HepG2 (cell line): ENCODE results near the gene DCAF16. TPM values are rescaled to one million over a fixed set of nuclear protein-coding genes. Genes with fewer than 3 reads are reported as not detected.

Experiments
- ATAC-seq: fragments of 200-7000 bp; cut with Tn5 transposase; 3 replicates; pipeline ENCODE4 v1.9.1; 2020; ENCODE audit warnings: mild to moderate bottlenecking, moderate library complexity
- Bru-seq: library from RNA; stranded (reverse); fragments of 400-500 nt; gene quantifications from one replicate; lab custom pipeline; 2021; lab: Mats Ljungman, UMichigan
- BruChase-seq, 2 experiments: library from RNA; stranded (reverse); fragments of 400-500 nt; gene quantifications; one replicate each; lab custom pipeline; 2021; lab: Mats Ljungman, UMichigan
- BruUV-seq: library from RNA; stranded (reverse); fragments of 400-500 nt; replicated peaks from 2 replicates; lab custom pipeline; 2021; lab: Mats Ljungman, UMichigan
- CTCF ChIA-PET: fragments of 300-600 bp; formaldehyde crosslinking; extraction: SDS; loops from one replicate; lab custom pipeline; 2021; ENCODE audit warnings: low total read pairs, inconsistent platforms, low intra/inter-chr PET ratio; lab: Yijun Ruan, JAX
- POLR2A ChIA-PET: fragments of 350-600 bp; sonication (Branson Sonifier 250); formaldehyde crosslinking; loops from one replicate; lab custom pipeline; 2020; ENCODE audit warnings: antibody characterized with exemption, inconsistent platforms; lab: Yijun Ruan, JAX
- DNase-seq: peaks from one replicate; pipeline ENCODE4 v3.0.0-alpha.2; 2015; ENCODE audit warnings: low spot score
- FAIRE-seq: peaks from 3 replicates; lab custom pipeline; 2011; peaks lifted over from hg19 to GRCh38; lab: Jason Lieb, UNC
- H2AFZ ChIP-seq: one replicate; pipeline ENCODE4 v1.6.1; 2011; ENCODE audit warnings: low read length, inconsistent platforms
- H3K27ac ChIP-seq: fragments of 300-600 bp; 3 replicates; pipeline ENCODE4 v1.8.0; 2011; ENCODE audit warnings: mixed run types, mild to moderate bottlenecking, mixed read lengths, low read length, inconsistent platforms; ENCODE audit not compliant: insufficient read depth; ENCODE audit errors: extremely low read length
- H3K27me3 ChIP-seq, 2 experiments: fragments of 200-600 bp in 1 of 2; 2 replicates in 1 of 2; 3 replicates in 1 of 2; pipeline versions ENCODE4 v1.6.0 to v1.8.0; 2011; ENCODE audit warnings: low read length in 2 of 2, mild to moderate bottlenecking in 2 of 2, moderate library complexity in 2 of 2, inconsistent platforms in 1 of 2; ENCODE audit not compliant: insufficient read depth in 2 of 2, control insufficient read depth in 1 of 2
- H3K36me3 ChIP-seq, 2 experiments: fragments of 200-600 bp in 1 of 2; replicated peaks in 1 of 2; 2 replicates in 1 of 2; 3 replicates in 1 of 2; pipeline versions ENCODE4 v1.5.1 to v1.8.0; 2011; ENCODE audit warnings: low read length in 2 of 2, inconsistent platforms in 1 of 2; ENCODE audit not compliant: insufficient read depth in 2 of 2, control insufficient read depth in 1 of 2
- H3K4me1 ChIP-seq: 2 replicates; pipeline ENCODE4 v1.5.1; 2012; ENCODE audit warnings: low read length, inconsistent platforms; ENCODE audit not compliant: insufficient read depth
- H3K4me2 ChIP-seq: 2 replicates; pipeline ENCODE4 v1.6.0; 2011; ENCODE audit warnings: low read depth, low read length, inconsistent platforms
- H3K4me3 ChIP-seq, 3 experiments: fragments of 200-600 bp in 1 of 3; sonication (generic), shearing (Covaris generic) in 1 of 3; replicated peaks in 1 of 3; 2 replicates each; pipeline ENCODE4 v1.5.1; 2011 to 2016; ENCODE audit warnings: low read length in 3 of 3, inconsistent platforms in 2 of 3, low read depth in 2 of 3, mild to moderate bottlenecking in 2 of 3, control low read depth in 1 of 3, mixed read lengths in 1 of 3; ENCODE audit not compliant: insufficient read depth in 1 of 3
- H3K79me2 ChIP-seq: one replicate; pipeline ENCODE4 v1.6.1; 2011; ENCODE audit warnings: low read length, inconsistent platforms; ENCODE audit not compliant: insufficient read depth
- H3K9ac ChIP-seq: 2 replicates; pipeline ENCODE4 v1.6.0; 2011; ENCODE audit warnings: mild to moderate bottlenecking, low read depth, low read length, inconsistent platforms; ENCODE audit not compliant: insufficient read depth
- H3K9me3 ChIP-seq: 2 replicates; pipeline ENCODE4 v1.5.1; 2012; ENCODE audit warnings: mild to moderate bottlenecking, low read length
- H4K20me1 ChIP-seq: 2 replicates; pipeline ENCODE4 v1.6.0; 2011; ENCODE audit warnings: inconsistent platforms, mild to moderate bottlenecking, low read length, moderate library complexity; ENCODE audit not compliant: insufficient read depth
- ATM ChIP-seq: fragments of 450-650 bp; IDR thresholded peaks from 2 replicates; pipeline ENCODE4 v1.7.1; 2017; ENCODE audit warnings: mild to moderate bottlenecking, borderline replicate concordance
- BRD4 ChIP-seq: sonication (generic); formaldehyde crosslinking; IDR thresholded peaks from 2 replicates; pipeline ENCODE4 v1.4.0; 2020; ENCODE audit warnings: missing genetic modification reagents
- FOXA3 ChIP-seq: IDR thresholded peaks from 2 replicates; pipeline ENCODE4 v1.6.1; 2016; ENCODE audit warnings: missing genetic modification reagents, missing compliant biosample characterization
- HDAC6 ChIP-seq: fragments of 200-600 bp; sonication (generic); IDR thresholded peaks from 2 replicates; pipeline ENCODE4 v1.7.0; 2017; ENCODE audit warnings: mild to moderate bottlenecking, antibody characterized with exemption, low read length, low read depth
- KDM4B ChIP-seq: sonication (generic); formaldehyde crosslinking; IDR thresholded peaks from 2 replicates; pipeline ENCODE4 v1.4.0; 2020; ENCODE audit warnings: missing genetic modification reagents
- KLF6 ChIP-seq: IDR thresholded peaks from 2 replicates; pipeline ENCODE4 v1.8.0; 2016; ENCODE audit warnings: missing biosample characterization, missing genetic modification reagents
- KLF9 ChIP-seq: IDR thresholded peaks from 2 replicates; pipeline ENCODE4 v1.6.1; 2016; ENCODE audit warnings: low read depth
- LBX2 ChIP-seq: sonication (generic); formaldehyde crosslinking; IDR thresholded peaks from 2 replicates; pipeline ENCODE4 v1.5.0; 2020; ENCODE audit warnings: missing genetic modification reagents, mild to moderate bottlenecking, borderline replicate concordance
- NR2F6 ChIP-seq, 2 experiments: IDR thresholded peaks; 2 replicates each; pipeline ENCODE4 v1.6.1; 2016; ENCODE audit warnings: antibody characterized with exemption in 1 of 2, mild to moderate bottlenecking in 1 of 2
- PHF5A ChIP-seq: IDR thresholded peaks from one replicate; pipeline ENCODE4 v1.6.1; 2018; ENCODE audit warnings: low read depth, missing genetic modification reagents; ENCODE audit not compliant: unreplicated experiment
- ZFY ChIP-seq: sonication (generic); formaldehyde crosslinking; IDR thresholded peaks from 2 replicates; pipeline ENCODE4 v1.4.0; 2020; ENCODE audit warnings: missing genetic modification reagents
- ZMYM4 ChIP-seq: sonication (generic); formaldehyde crosslinking; IDR thresholded peaks from 2 replicates; pipeline ENCODE4 v1.8.1; 2023; ENCODE audit warnings: mild to moderate bottlenecking, missing genetic modification reagents
- ZNF329 ChIP-seq: sonication (generic); formaldehyde crosslinking; IDR thresholded peaks from 2 replicates; pipeline ENCODE4 v1.9.0; 2021; ENCODE audit warnings: low read depth, mild to moderate bottlenecking, missing genetic modification reagents
- ZNF430 ChIP-seq: sonication (generic); formaldehyde crosslinking; IDR thresholded peaks from 2 replicates; pipeline ENCODE4 v1.9.0; 2021; ENCODE audit warnings: mild to moderate bottlenecking, missing genetic modification reagents
- ZNF776 ChIP-seq: sonication (generic); formaldehyde crosslinking; IDR thresholded peaks from 2 replicates; pipeline ENCODE4 v1.4.0; 2020; ENCODE audit warnings: mild to moderate bottlenecking, missing genetic modification reagents
- ZNF788 ChIP-seq: sonication (generic); formaldehyde crosslinking; IDR thresholded peaks from 2 replicates; pipeline ENCODE4 v1.5.0; 2020; ENCODE audit warnings: mild to moderate bottlenecking, missing genetic modification reagents, borderline replicate concordance
- WGBS: methylation state at CpG from one replicate; pipeline ENCODE4 v1.1.6; 2017; ENCODE audit warnings: low lambda C conversion rate; 5-methylcytosine and 5-hydroxymethylcytosine counted together
- in situ Hi-C: cut with HindIII; loops from 2 replicates; pipeline ENCODE4 v1.10.0; 2017; ENCODE audit warnings: low pct_unique_long_range_greater_than_20kb; ENCODE audit not compliant: extremely low pct_ligation_motif_present
- intact Hi-C: fragments of 100-400 bp; cut with micrococcal nuclease; formaldehyde crosslinking; loops from one replicate; pipeline ENCODE4 v1.10.0; 2022; ENCODE audit not compliant: unreplicated experiment
- long read RNA-seq, 2 experiments: library from RNA in 1 of 2; library from polyadenylated mRNA in 1 of 2; stranded (forward) in 1 of 2; unstranded in 1 of 2; transcript quantifications; one replicate each; pipeline ENCODE4 v2.0.0, GENCODE V29; 2019 to 2022
- polyA minus RNA-seq, 3 experiments: library from RNA; depleted of rRNA, polyadenylated mRNA; stranded (reverse); fragments of >200 nt; gene quantifications; 2 replicates each; pipeline ENCODE4 v1.2.3, GENCODE V29; 2011; ENCODE audit warnings: low replicate concordance in 1 of 3
- polyA plus RNA-seq, 8 experiments: library from polyadenylated mRNA; depleted of rRNA in 3 of 8; stranded (reverse) in 7 of 8; unstranded in 1 of 8; fragments of >200 nt; fragmentation: Illumina TruSeq in 4 of 8; extraction: Trizol in 4 of 8; gene quantifications; 2 replicates each; pipeline versions ENCODE4 v1.2.1 to v1.2.3, GENCODE V29; 2011 to 2016; ENCODE audit warnings: low read depth in 4 of 8, missing spikeins in 1 of 8, mixed read lengths in 1 of 8; ENCODE audit not compliant: insufficient read depth in 1 of 8
- total RNA-seq, 5 experiments: library from RNA; depleted of rRNA; stranded (reverse); fragments of >200 nt; fragmentation: Illumina TruSeq; extraction: Trizol; gene quantifications; 2 replicates each; pipeline ENCODE4 v1.2.3, GENCODE V29; 2016; ENCODE audit warnings: low read depth in 1 of 5
- TF ChIP-seq, protein P1 (sequence below): sonication (generic); formaldehyde crosslinking; IDR thresholded peaks from 2 replicates; pipeline ENCODE4 v1.4.0; 2020; ENCODE audit warnings: mild to moderate bottlenecking, missing genetic modification reagents

DCAF16 gene
- total RNA-seq (2016; rRNA removed; fragmentation: Illumina TruSeq; extraction: Trizol) (41.9 and 46.1 TPM in 2 replicates), polyA plus RNA-seq (2011; rRNA removed) (34.1 and 37.5 TPM in 2 replicates), polyA minus RNA-seq (2011; rRNA and poly(A)+ RNA removed; ENCODE audit: low replicate concordance) (21.4 and 27.9 TPM in 2 replicates), Bru-seq, nascent RNA (percentile 97 among the genes with signal in this experiment), BruChase-seq, experiment 1, labeled RNA remaining after a 6-hour chase (percentile 97 among the genes with signal in this experiment), BruChase-seq, experiment 2, labeled RNA remaining after a 2-hour chase (percentile 98 among the genes with signal in this experiment)
- total RNA-seq (2016; cell fraction: cytosol; rRNA removed; fragmentation: Illumina TruSeq; extraction: Trizol; ENCODE audit: low read depth) = 6.3 and 8.7 TPM in 2 replicates
- total RNA-seq (2016; cell fraction: insoluble cytoplasmic fraction; rRNA removed; fragmentation: Illumina TruSeq; extraction: Trizol) = 39.7 and 43.1 TPM in 2 replicates
- total RNA-seq (2016; cell fraction: membrane; rRNA removed; fragmentation: Illumina TruSeq; extraction: Trizol) = 20.5 and 24.7 TPM in 2 replicates
- 46.6 and 56.2 TPM in 2 replicates for total RNA-seq (2016; cell fraction: nucleus; rRNA removed; fragmentation: Illumina TruSeq; extraction: Trizol)
- polyA plus RNA-seq (2011; cell fraction: cytosol; rRNA removed) = 18.9 and 23.2 TPM in 2 replicates
- 33.7 and 34.5 TPM in 2 replicates for polyA plus RNA-seq (2011; cell fraction: nucleus; rRNA removed)
- polyA plus RNA-seq (2012) = 22.8 and 28.5 TPM in 2 replicates
- polyA plus RNA-seq (2016; cell fraction: cytosol; fragmentation: Illumina TruSeq; extraction: Trizol; ENCODE audit: low read depth) = 3.6 and 4.4 TPM in 2 replicates
- polyA plus RNA-seq (2016; cell fraction: insoluble cytoplasmic fraction; fragmentation: Illumina TruSeq; extraction: Trizol; ENCODE audit: low read depth) = 29.4 and 30.0 TPM in 2 replicates
- polyA plus RNA-seq (2016; cell fraction: membrane; fragmentation: Illumina TruSeq; extraction: Trizol; ENCODE audit: low read depth) = 8.0 and 8.8 TPM in 2 replicates
- 66.0 and 78.7 TPM in 2 replicates for polyA plus RNA-seq (2016; cell fraction: nucleus; fragmentation: Illumina TruSeq; extraction: Trizol; ENCODE audit: insufficient read depth, low read depth)
- 32.0 and 35.8 TPM in 2 replicates for polyA minus RNA-seq (2011; cell fraction: cytosol; rRNA and poly(A)+ RNA removed)
- 67.1 and 71.6 TPM in 2 replicates for polyA minus RNA-seq (2011; cell fraction: nucleus; rRNA and poly(A)+ RNA removed)
- long read RNA-seq, experiment 1, full-length matches to known transcripts = 9 of 22 reads
- long read RNA-seq, experiment 1, partial matches to known transcripts = 0 of 22 reads
- long read RNA-seq, experiment 1, other reads (novel, unspliced or antisense) = 13 of 22 reads
- long read RNA-seq, experiment 2, partial matches to known transcripts = 0 of 26 reads
- long read RNA-seq, experiment 2, other reads (novel, unspliced or antisense) = 24 of 26 reads

GRCh38 chr4:17810260-17811077, at the start of gene DCAF16, which contains the start of gene NCAPG:
Gene DCAF16, minus strand, starts transcription at chr4:17810757. Its CDS starts 6,616 bp downstream, at chr4:17804141.
Gene NCAPG, plus strand, starts transcription at chr4:17810979. Its CDS starts 99 bp downstream, at chr4:17811078.
- FAIRE-seq = peak; percentile 82
- in situ Hi-C loops = loop anchor here (10.0 kb wide), 2 partner anchors 214 to 554 kb away; partner anchors contain the start of gene LCORL
- TF ChIP-seq ATM (no peak), BRD4 (CRISPR knock-in tag) (peak; percentile 89), ZFY (peak; percentile 99), ZNF788 (CRISPR knock-in tag) (peak; percentile 86; the same call in 1 of the 2 replicates), NR2F6 (IDR thresholded peaks at IDR 0.05) (no peak), NR2F6 (CRISPR knock-in tag; IDR thresholded peaks at IDR 0.05) (peak; percentile 20), KDM4B (CRISPR knock-in tag) (no peak), HDAC6 (no peak), LBX2 (0 out of 2 replicates have a peak, but pooled peaks have one; percentile 87), KLF9 (no peak), KLF6 (0 out of 2 replicates have a peak, but pooled peaks have one; percentile 53), ZNF329 (peak; percentile 80; the same call in 1 of the 2 replicates), ZMYM4 (CRISPR knock-in tag) (peak; percentile 99), ZNF430 (CRISPR knock-in tag) (peak; percentile 90; the same call in 1 of the 2 replicates), PHF5A (CRISPR knock-in tag) (no peak), FOXA3 (CRISPR knock-in tag) (peak; percentile 21), ZNF776 (CRISPR knock-in tag) (peak; percentile 77; the same call in 1 of the 2 replicates)
- TF ChIP-seq, protein P1, sequence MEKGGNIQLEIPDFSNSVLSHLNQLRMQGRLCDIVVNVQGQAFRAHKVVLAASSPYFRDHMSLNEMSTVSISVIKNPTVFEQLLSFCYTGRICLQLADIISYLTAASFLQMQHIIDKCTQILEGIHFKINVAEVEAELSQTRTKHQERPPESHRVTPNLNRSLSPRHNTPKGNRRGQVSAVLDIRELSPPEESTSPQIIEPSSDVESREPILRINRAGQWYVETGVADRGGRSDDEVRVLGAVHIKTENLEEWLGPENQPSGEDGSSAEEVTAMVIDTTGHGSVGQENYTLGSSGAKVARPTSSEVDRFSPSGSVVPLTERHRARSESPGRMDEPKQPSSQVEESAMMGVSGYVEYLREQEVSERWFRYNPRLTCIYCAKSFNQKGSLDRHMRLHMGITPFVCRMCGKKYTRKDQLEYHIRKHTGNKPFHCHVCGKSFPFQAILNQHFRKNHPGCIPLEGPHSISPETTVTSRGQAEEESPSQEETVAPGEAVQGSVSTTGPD (CRISPR knock-in tag) = peak; percentile 7; the same call in 1 of the 2 replicates

More at GRCh38 chr4:17810260-17811077, at the start of gene DCAF16, which contains the start of gene NCAPG:
- peaks cover 94% of the 10 kb centered on the region for H3K79me2 ChIP-seq
- peak within 1 kb of the TSS; percentile 97 for H3K27ac ChIP-seq
- peak within 1 kb of the TSS; percentile 97 for H3K9ac ChIP-seq
- ChIA-PET POLR2A (interaction anchor here (0.8 to 1.2 kb wide), 5 partner anchors 10 to 239 kb away, joined by 3 to 7 read pairs (median 3); partner anchors contain the start of gene LCORL), CTCF (no interaction called here)
- peak within 1 kb of the TSS; percentile 87 to 93 (median 90) for H3K4me3 ChIP-seq
- TSS peak; percentile 74 for BruUV-seq
- H3K4me2 ChIP-seq = peak within 1 kb of the TSS; percentile 92
- ATAC-seq (peak; percentile 96), DNase-seq (peak; percentile 98)
- peaks cover 32% of the 10 kb centered on the region for H4K20me1 ChIP-seq
- H3K9me3 ChIP-seq = no peaks in the 10 kb centered on the region
- H3K27me3 ChIP-seq = no peaks in the 10 kb centered on the region; a peak in 1 of 5 replicates
- peaks cover 2 to 13% of the 10 kb centered on the region in 2 experiments; a peak in 4 of 5 replicates for H3K36me3 ChIP-seq
- peaks cover 47% of the 10 kb centered on the region for H3K4me1 ChIP-seq
- H2AFZ ChIP-seq = no peak within 1 kb of the TSS
- intact Hi-C loops = loop anchor here (1.0 to 2.0 kb wide), 2 partner anchors 210 to 262 kb away; no protein-coding TSS in a partner anchor
- WGBS = under 1% methylated on average over 40 of the region's 69 CpGs
